Left lung (tissue), 10 donors: ENCODE measurements around the gene DNAJB6. TPM values are rescaled to one million over a fixed set of nuclear protein-coding genes. Genes with fewer than 3 reads are reported as not detected.
A peak's percentile ranks its signal among the peaks of the same experiment; 100 is the strongest.

Source experiments
- ATAC-seq: fragments of 200-7000 bp; cut with Tn5 transposase; one replicate; pipeline ENCODE4 v1.9.1; 2020; ENCODE audit warnings: moderate library complexity
- DNase-seq, 4 donors: peaks; one replicate each; pipeline ENCODE4 v3.0.0-alpha.2; 2013 to 2020
- H3K27ac ChIP-seq, 2 donors: fragments of 200-600 bp; sonication (generic) in 1 of 2; one replicate each; pipeline versions ENCODE4 v1.5.0 to v1.8.0; 2020 to 2021
- H3K27me3 ChIP-seq, 2 donors: fragments of 200-600 bp; sonication (generic) in 1 of 2; one replicate each; pipeline versions ENCODE4 v1.5.0 to v1.8.0; 2020 to 2021
- H3K36me3 ChIP-seq, 2 donors: fragments of 200-600 bp; sonication (generic) in 1 of 2; one replicate each; pipeline versions ENCODE4 v1.5.0 to v1.8.0; 2020 to 2021
- H3K4me1 ChIP-seq, 2 donors: fragments of 200-600 bp; one replicate each; pipeline ENCODE4 v1.8.0; 2021
- H3K4me3 ChIP-seq, 2 donors: fragments of 200-600 bp; sonication (generic) in 1 of 2; one replicate each; pipeline versions ENCODE4 v1.5.0 to v1.8.0; 2020 to 2021; ENCODE audit warnings: mild to moderate bottlenecking in 1 of 2
- H3K9me3 ChIP-seq, 2 donors: fragments of 200-600 bp; sonication (generic) in 1 of 2; one replicate each; pipeline versions ENCODE4 v1.5.0 to v1.8.0; 2020 to 2021
- CTCF ChIP-seq, 2 donors: fragments of 200-600 bp; sonication (generic) in 1 of 2; IDR thresholded peaks; one replicate each; pipeline versions ENCODE4 v1.5.0 to v1.8.0; 2021; ENCODE audit warnings: antibody characterized with exemption in 2 of 2
- intact Hi-C, 2 donors: fragments of 100-400 bp; cut with DNase I; formaldehyde crosslinking; loops; one replicate each; pipeline versions ENCODE4 v1.11.2 to v1.14.2; 2022
- polyA plus RNA-seq, 6 donors: library from polyadenylated mRNA; unstranded; fragments of 120-200 nt; gene quantifications; one replicate each; pipeline ENCODE4 v1.2.1, GENCODE V29; 2013; ENCODE audit not compliant: insufficient read length in 6 of 6
- total RNA-seq, 2 donors: library from RNA; stranded (reverse); fragmentation: NEBNext Ultra II Directional; extraction: Animal tissue kit (Norgen Biotek cat#: 25700); gene quantifications; one replicate each; pipeline ENCODE4 v1.2.1, GENCODE V29; 2021
- donor health status: DM: no; HTN: yes; CAD: no.
- donor health status: DM: no; HTN: no; CAD: no.

Gene DNAJB6
- total and polyA plus RNA-seq, 8 donors: 76.6 to 150 (median 131) TPM

- DNase-seq (peak in 1 of 4 donors; percentile 53), ATAC-seq (no peak)
- H3K27me3 ChIP-seq: no peaks in the 10 kb centered on the region
- no peak overlapping the region for H3K4me3 ChIP-seq
- TF ChIP-seq CTCF (IDR thresholded peaks at IDR 0.05): no peak
- peaks cover 0 to 75% of the 10 kb centered on the region in 2 donors for H3K36me3 ChIP-seq
- H3K27ac ChIP-seq: no peak overlapping the region
- no peaks in the 10 kb centered on the region for H3K4me1 ChIP-seq
- intact Hi-C loops: no loop called here
- no peaks in the 10 kb centered on the region for H3K9me3 ChIP-seq
Observed at GRCh38 chr7:157419035-157419293, 82.2 kb downstream of the DNAJB6 start.

- H3K36me3 ChIP-seq: peaks cover 0 to 42% of the 10 kb centered on the region in 2 donors
Observed at GRCh38 chr7:157422279-157422678, 85.5 kb downstream of the DNAJB6 start.

GRCh38 chr7:157423348-157423747 is 86.5 kb downstream of the DNAJB6 start:
- no peak overlapping the region for H3K4me3 ChIP-seq
- H3K27ac ChIP-seq: no peak overlapping the region
- H3K36me3 ChIP-seq: peaks cover 0 to 32% of the 10 kb centered on the region in 2 donors
- no peak for DNase-seq
- TF ChIP-seq CTCF (IDR thresholded peaks at IDR 0.05): no peak
- intact Hi-C loops: no loop called here
- ATAC-seq: no peak
- no peaks in the 10 kb centered on the region for H3K9me3 ChIP-seq
- H3K4me1 ChIP-seq: no peaks in the 10 kb centered on the region
- H3K27me3 ChIP-seq: no peaks in the 10 kb centered on the region

More at GRCh38 chr7:157422279-157422678, 85.5 kb downstream of the DNAJB6 start:
- H3K4me3 ChIP-seq: no peak overlapping the region
- DNase-seq (no peak), ATAC-seq (no peak)
- H3K27ac ChIP-seq: no peak overlapping the region
- no peak for TF ChIP-seq CTCF (IDR thresholded peaks at IDR 0.05)
- intact Hi-C loops: no loop called here
- no peaks in the 10 kb centered on the region for H3K27me3 ChIP-seq
- no peaks in the 10 kb centered on the region for H3K4me1 ChIP-seq
- no peaks in the 10 kb centered on the region for H3K9me3 ChIP-seq

- no peaks in the 10 kb centered on the region for H3K4me1 ChIP-seq
- no peaks in the 10 kb centered on the region for H3K9me3 ChIP-seq
- DNase-seq: peak in 1 of 4 donors; percentile 73
- intact Hi-C loops: no loop called here
- ATAC-seq: no peak
- no peak overlapping the region for H3K27ac ChIP-seq
- no peak for TF ChIP-seq CTCF (IDR thresholded peaks at IDR 0.05)
- no peak overlapping the region for H3K4me3 ChIP-seq
- H3K27me3 ChIP-seq: no peaks in the 10 kb centered on the region
- H3K36me3 ChIP-seq: peaks cover 0 to 25% of the 10 kb centered on the region in 2 donors
Observed at GRCh38 chr7:157423886-157424565, 87.2 kb downstream of the DNAJB6 start.

- peaks cover 0 to 21% of the 10 kb centered on the region in 2 donors for H3K36me3 ChIP-seq
- peak in 1 of 4 donors; percentile 79 for DNase-seq
- no peaks in the 10 kb centered on the region for H3K4me1 ChIP-seq
- no peak overlapping the region for H3K4me3 ChIP-seq
- no peak overlapping the region for H3K27ac ChIP-seq
- no peak for TF ChIP-seq CTCF (IDR thresholded peaks at IDR 0.05)
- intact Hi-C loops: no loop called here
- no peak for ATAC-seq
- H3K27me3 ChIP-seq: no peaks in the 10 kb centered on the region
- no peaks in the 10 kb centered on the region for H3K9me3 ChIP-seq
Observed at GRCh38 chr7:157425137-157425731, 88.4 kb downstream of the DNAJB6 start.
